Upper lobe of left lung (tissue), 4 donors: Measurements from ENCODE around the gene TMEM239.

Experiments used
- POLR2AphosphoS5 ChIP-seq, 2 donors: sonication (generic); formaldehyde crosslinking; IDR thresholded peaks; one replicate each; pipeline ENCODE4 v1.5.1; 2017; ENCODE audit warnings: antibody characterized with exemption in 2 of 2
- TF ChIP-seq, protein P1 (sequence below), 6 experiments: fragments of 450-650 bp in 4 of 6; fragments of 200-600 bp in 2 of 6; sonication (generic) in 2 of 6; IDR thresholded peaks; one replicate each; pipeline ENCODE4 v1.5.1; 2016 to 2019; ENCODE audit warnings: antibody characterized with exemption in 6 of 6

DNA sequence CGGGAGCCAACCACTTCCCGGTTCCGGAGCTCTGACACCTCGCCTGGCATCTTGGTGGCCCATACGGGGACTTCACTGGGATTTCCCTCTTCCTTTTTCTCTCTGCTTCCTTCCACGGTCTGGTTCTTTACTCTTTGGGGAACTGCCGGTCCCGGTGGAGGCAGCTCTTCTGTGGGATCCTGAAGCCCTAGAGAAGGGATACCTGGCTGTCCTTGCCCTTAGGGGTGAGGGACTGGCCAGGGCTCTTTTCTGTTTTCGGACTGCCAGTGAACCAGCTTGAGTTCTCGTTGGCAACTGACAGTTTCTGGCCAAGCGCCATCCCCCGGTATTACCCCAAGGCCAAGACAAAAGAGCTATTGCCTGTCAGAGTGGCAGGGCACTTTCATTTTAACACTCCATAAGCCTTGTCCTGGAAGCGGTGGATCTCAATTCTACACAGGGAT is 14.9 kb upstream of the TMEM239 start:
- TF ChIP-seq, protein P1, sequence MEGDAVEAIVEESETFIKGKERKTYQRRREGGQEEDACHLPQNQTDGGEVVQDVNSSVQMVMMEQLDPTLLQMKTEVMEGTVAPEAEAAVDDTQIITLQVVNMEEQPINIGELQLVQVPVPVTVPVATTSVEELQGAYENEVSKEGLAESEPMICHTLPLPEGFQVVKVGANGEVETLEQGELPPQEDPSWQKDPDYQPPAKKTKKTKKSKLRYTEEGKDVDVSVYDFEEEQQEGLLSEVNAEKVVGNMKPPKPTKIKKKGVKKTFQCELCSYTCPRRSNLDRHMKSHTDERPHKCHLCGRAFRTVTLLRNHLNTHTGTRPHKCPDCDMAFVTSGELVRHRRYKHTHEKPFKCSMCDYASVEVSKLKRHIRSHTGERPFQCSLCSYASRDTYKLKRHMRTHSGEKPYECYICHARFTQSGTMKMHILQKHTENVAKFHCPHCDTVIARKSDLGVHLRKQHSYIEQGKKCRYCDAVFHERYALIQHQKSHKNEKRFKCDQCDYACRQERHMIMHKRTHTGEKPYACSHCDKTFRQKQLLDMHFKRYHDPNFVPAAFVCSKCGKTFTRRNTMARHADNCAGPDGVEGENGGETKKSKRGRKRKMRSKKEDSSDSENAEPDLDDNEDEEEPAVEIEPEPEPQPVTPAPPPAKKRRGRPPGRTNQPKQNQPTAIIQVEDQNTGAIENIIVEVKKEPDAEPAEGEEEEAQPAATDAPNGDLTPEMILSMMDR (IDR thresholded peaks at IDR 0.05): no peak
- no peak for TF ChIP-seq POLR2AphosphoS5 (IDR thresholded peaks at IDR 0.05)
